Testis (tissue), 2 donors: ENCODE data around the gene MYO5B.

Experiments
- POLR2A ChIP-seq: fragments of 450-650 bp; IDR thresholded peaks from one replicate; pipeline ENCODE4 v1.6.1; 2017; ENCODE audit warnings: antibody characterized with exemption, mild to moderate bottlenecking, moderate library complexity
- TF ChIP-seq, protein P1 (sequence below), 3 experiments: fragments of 450-650 bp in 2 of 3; fragments of 200-600 bp in 1 of 3; sonication (generic) in 1 of 3; IDR thresholded peaks; one replicate each; pipeline ENCODE4 v1.5.1; 2016 to 2019; ENCODE audit warnings: antibody characterized with exemption in 3 of 3, mild to moderate bottlenecking in 2 of 3, moderate library complexity in 1 of 3

DNA sequence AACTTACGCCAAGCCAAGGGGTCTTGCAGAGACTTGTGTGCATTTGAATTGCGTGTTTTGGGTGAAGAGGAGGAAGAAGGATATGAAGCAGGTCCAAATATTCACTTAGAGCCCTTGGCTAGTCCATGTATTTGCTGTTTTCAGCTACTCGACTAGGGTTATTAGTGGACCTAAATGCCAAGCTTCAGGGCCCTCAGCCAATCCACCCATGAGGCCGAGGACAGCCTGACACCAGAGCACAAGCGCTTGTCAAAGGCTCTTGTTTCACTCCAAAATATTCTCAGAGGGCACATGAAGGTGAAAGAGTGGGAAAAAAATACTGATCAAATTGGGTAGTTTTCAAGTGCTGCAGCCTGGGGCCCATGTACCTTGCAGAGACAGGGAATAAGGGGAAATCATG, 206.8 kb downstream of the MYO5B start:
- TF ChIP-seq, protein P1, sequence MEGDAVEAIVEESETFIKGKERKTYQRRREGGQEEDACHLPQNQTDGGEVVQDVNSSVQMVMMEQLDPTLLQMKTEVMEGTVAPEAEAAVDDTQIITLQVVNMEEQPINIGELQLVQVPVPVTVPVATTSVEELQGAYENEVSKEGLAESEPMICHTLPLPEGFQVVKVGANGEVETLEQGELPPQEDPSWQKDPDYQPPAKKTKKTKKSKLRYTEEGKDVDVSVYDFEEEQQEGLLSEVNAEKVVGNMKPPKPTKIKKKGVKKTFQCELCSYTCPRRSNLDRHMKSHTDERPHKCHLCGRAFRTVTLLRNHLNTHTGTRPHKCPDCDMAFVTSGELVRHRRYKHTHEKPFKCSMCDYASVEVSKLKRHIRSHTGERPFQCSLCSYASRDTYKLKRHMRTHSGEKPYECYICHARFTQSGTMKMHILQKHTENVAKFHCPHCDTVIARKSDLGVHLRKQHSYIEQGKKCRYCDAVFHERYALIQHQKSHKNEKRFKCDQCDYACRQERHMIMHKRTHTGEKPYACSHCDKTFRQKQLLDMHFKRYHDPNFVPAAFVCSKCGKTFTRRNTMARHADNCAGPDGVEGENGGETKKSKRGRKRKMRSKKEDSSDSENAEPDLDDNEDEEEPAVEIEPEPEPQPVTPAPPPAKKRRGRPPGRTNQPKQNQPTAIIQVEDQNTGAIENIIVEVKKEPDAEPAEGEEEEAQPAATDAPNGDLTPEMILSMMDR (IDR thresholded peaks at IDR 0.05) = no peak
- TF ChIP-seq POLR2A = no peak
